HG03565 (cell line): Measurements from ENCODE around the gene MUC13.

Experiments
- ATAC-seq: cut with Tn5 transposase; IDR thresholded peaks from one replicate; pipeline ENCODE4 v1.9.1; 2021; ENCODE audit warnings: mild to moderate bottlenecking, moderate library complexity; ENCODE audit not compliant: unreplicated experiment

MUC13 gene

DNA sequence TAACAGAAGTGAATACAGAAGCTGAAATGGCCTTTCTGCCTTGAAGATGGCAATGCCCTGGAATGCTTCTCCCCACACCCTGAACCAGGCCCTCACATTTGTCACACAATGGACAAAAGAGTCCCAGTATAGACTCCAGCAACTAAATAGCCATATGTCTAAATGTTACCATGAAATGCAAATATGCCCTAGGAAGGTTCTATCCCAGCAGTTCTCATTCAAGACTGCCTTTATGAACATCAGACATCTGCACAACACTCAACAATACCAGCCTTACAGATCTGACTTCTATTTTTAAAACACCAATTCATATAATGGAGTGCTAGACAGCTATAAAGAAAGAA lies 55.2 kb downstream of the MUC13 start:
- no peak for ATAC-seq

DNA sequence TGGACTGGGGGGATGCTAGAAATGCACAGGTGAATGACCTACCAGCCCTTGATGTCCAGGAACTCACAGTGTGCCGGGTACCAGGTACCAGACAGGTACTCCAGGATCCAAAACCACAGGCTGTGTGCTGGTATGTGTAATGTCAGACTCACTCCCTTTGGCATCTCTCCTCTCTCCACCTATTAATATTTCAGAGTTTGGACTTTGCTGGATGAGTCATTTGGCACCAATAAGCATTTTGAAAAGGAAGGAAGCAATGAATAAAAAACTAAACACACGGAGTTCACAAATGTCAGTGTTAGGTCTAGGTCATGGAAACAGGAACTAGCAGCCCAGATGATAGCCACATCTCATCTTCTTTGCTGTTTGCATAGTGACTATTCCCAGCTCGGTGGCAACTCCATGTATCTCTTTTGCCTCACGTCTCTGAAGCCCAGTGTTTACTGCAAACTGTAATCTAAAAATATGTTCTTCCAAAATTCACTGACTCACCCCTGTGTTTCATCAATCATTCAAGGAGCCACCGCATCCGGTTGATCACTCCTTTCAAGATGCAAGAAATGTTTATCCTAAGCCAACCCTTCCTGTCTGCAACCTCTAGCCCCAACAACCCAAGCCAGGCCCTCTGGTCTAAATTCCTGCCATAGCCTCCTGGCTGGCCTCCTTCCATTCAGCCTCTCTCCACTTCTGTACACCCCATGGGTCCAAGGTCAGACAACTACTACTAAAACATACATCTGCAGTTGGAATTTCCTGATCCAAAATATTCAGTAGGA lies 55.8 kb downstream of the MUC13 start:
- ATAC-seq, result no peak

DNA sequence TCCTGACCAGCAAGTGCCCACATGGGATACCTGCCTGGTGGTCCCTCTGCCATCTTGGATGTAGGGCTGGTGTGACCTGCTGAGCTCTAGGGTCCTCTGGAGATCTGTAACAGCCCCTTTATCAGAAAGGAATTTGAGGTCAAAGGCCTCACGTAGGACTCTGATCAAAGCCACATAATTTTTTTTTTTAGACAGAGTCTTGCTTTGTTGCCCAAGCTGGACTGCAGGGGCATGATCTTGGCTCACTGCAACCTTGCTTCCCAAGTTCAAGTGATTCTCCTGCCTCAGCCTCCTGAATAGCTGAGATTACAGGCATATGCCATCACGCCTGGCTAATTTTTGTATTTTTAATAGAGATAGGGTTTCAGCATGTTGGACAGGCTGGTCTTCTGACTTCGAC lies 56.9 kb downstream of the MUC13 start:
- no peak for ATAC-seq

DNA sequence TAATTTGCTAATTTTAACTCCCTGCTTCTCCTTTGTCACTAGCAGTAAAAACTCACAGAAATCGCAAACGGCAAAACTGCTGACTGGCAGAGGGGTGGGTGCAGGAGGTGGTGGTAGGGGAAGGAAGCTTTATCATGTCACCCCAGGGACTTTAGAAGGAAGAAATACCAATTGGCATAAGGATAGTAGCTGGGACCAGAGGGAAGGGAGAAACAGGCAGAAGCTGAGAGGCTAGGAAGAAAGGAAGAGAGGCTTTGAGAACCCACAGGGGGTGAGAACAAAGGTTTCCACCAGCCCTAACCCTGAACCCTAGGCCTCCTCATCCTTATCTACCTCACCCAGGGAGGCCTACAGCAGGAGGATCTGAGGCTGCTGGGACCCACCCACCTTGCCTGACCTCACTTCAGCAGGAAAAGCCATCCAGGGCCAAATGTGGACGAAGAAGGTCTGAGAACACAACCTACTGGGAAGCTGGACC lies 58.1 kb downstream of the MUC13 start:
- ATAC-seq, result no peak

DNA sequence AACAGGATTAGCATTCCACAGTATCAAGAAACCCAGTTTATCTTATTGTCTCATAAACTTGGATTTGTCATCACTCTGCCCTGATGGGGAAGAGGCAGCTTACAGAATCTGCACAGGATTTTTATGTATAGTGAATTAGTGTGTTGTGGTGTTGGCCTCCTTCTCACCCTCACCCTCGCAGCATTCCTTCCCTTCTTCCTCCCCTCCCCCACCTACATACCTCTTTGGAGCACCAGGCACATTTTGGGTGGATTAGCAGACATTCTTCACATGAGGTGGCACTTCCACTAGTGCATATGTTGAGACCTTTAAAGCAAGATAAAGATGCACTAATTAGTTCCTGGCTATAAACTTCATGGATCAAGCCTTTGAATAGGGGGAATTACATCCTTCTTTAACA lies 61.3 kb downstream of the MUC13 start:
- no peak for ATAC-seq

DNA sequence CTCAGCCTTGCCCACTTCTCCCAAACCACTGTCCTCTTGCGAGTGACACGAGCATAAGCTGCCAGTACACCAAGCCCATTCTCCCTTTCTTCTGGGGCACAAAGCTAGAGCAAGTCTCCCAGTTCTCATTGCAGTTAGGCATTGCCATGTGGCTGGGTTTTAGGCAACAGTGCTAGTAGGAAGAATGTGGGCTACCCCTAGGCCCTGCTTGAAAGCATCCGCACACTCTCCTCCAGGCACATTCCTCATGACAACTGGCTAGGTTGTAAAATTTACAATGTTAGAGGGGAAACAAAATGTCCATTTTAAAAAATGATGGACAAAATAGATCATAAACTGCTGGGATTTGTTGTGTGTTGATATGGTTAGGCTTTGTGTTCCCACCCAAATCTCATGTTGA lies 67.0 kb downstream of the MUC13 start:
- ATAC-seq, result no peak

DNA sequence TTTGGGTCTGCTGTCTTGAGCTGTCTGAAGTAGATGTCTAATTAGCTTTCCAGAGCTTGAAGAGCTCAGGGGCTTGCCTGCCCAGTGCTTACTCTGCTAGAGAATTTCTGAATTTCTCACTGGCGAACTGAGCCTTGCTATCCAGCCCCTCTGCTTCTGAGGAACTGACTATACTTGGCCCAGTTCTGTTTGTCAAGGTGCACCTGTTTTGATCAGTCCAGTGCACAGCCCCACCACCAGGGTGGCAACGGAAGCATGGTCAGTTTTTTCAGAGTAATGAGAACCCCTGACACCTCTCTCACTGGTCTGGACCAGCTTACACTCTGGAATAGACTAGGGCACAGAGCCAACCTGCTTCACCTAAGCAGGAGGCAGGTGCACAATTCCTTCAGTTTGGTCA lies 72.5 kb downstream of the MUC13 start:
- no peak for ATAC-seq

DNA sequence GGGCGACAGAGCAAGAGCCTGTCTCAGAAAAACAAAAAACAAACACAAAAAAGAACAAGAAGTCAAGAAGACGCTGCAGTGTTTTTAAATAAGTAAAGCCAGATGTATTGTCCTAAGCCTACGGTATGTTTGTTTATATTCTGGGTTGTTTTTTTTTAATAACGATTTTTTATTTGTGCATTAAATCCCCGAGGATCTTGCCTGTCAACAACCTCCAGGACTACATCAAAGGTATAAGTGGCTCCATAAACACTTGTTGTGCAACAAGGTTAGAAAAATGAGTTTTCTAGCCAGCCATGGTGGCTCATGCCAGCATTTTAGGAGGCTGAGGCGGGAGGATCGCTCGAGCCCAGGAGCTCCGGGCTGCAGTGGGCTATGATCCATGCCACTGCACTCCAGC lies 73.5 kb downstream of the MUC13 start:
- ATAC-seq, result no peak

DNA sequence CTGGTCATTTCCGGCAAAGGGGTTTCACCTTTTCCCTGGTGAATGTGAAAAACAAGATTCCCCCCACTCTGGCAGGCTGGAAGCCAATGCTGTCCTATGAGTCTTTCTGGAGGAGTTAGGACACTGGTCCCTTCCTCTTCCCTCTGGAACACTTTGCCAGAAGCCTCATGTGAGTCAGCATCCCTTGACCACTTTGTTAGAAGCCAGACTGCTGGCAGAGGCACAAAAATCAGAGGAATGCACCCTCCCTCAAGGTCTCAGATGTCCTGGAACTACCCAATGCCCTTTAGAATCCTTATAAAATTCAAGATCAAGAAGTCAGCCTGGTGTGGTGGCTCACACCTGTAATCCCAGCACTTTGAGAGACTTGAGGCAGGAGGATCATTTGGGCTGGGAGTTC lies 74.0 kb downstream of the MUC13 start:
- no peak for ATAC-seq

DNA sequence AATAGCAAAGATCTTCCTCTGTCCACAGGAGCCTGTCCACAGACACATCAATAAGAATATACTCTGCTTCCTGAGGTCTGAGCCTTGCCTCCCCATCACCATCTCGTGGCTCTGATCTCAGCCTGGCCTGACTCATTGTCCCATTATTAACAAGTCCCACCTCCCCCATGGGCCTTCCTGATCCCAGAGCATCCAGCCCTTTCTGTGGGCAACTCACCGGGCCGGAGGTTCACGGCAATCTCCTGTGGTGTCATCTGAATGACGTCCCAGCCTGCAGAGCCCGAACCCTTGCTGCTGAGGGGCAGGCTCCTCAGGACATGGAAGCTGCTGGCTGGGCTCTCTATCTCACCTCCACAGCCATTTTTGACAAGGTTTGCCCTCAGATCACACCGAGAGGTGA lies 75.5 kb downstream of the MUC13 start:
- no peak for ATAC-seq

DNA sequence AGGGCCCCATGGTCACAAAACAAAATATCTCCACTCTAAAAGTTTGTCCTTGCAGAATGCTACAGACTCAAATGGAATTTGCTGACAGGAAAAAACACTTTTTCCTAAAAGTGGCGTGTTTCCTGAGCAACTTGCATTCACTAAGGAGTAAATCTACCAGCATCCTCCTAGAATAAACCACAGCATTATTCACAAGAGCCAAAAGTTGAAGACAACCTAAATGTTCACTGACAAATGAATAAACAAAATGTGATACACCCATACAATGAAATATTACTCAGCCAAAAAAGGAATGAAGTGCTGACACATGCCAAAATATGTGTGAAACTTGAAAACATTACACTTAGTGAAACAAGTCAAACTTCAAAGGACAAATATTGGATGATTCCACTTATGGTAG lies 76.3 kb downstream of the MUC13 start:
- ATAC-seq, result no peak

DNA sequence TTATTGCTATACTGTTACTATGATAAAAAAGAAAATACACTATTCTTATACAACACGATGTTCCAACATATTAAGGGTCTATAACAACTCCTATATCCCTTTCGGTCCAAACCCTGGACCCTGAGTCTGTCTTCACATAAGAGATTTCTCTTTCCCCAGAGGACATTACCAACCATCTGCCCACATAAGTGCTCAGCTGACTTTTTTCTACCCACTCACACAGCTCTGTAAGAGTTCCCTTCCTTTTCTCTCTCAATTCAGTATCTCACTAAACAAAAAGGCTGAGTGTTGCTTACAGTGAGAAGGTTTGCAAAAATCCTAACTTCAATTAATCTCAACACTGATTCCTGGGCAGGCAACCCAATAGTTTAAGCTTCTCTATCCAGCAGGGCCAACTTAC lies 77.9 kb downstream of the MUC13 start:
- ATAC-seq, result no peak
